ENCODE data around the gene THSD4. TPM values are rescaled to one million over a fixed set of nuclear protein-coding genes. Genes with fewer than 3 reads are reported as not detected.

THSD4 gene
- total and polyA plus RNA-seq, 9 of the 15 experiments (the other 6 are each of a cell fraction or from before 2014, with no cell fraction given), result 0.04 TPM; not detected in 5

DNA sequence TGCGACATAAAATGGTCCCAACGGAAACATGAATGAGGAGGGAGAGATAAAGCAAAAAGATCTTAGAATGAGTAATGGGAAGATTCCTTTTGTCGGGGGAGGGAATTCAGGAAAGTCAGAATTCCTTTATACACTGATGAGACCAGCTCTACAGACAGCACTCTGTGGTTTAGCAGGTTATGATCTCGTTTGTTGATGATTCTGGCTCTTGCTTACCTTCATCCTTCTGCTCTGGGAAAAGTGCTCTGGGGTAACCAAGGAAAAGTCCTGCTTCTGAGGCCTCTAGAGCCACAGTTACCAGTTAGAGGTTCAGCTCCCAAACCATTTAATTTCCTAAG, 544.4 kb downstream of the THSD4 start (continued):
- TF ChIP-seq PKNOX1 (IDR thresholded peaks at IDR 0.05) (no peak), MECOM (CRISPR knock-in tag; IDR thresholded peaks at IDR 0.05) (no peak), ZNF780A (CRISPR knock-in tag; IDR thresholded peaks at IDR 0.05) (no peak), ZNF274 (IDR thresholded peaks at IDR 0.05; ENCODE audit: borderline replicate concordance, low read depth, low read length) (no peak), HNRNPLL (IDR thresholded peaks at IDR 0.05; ENCODE audit: low read depth, low read length, poor library complexity, severe bottlenecking) (no peak)
- TF ChIP-seq, protein P1, sequence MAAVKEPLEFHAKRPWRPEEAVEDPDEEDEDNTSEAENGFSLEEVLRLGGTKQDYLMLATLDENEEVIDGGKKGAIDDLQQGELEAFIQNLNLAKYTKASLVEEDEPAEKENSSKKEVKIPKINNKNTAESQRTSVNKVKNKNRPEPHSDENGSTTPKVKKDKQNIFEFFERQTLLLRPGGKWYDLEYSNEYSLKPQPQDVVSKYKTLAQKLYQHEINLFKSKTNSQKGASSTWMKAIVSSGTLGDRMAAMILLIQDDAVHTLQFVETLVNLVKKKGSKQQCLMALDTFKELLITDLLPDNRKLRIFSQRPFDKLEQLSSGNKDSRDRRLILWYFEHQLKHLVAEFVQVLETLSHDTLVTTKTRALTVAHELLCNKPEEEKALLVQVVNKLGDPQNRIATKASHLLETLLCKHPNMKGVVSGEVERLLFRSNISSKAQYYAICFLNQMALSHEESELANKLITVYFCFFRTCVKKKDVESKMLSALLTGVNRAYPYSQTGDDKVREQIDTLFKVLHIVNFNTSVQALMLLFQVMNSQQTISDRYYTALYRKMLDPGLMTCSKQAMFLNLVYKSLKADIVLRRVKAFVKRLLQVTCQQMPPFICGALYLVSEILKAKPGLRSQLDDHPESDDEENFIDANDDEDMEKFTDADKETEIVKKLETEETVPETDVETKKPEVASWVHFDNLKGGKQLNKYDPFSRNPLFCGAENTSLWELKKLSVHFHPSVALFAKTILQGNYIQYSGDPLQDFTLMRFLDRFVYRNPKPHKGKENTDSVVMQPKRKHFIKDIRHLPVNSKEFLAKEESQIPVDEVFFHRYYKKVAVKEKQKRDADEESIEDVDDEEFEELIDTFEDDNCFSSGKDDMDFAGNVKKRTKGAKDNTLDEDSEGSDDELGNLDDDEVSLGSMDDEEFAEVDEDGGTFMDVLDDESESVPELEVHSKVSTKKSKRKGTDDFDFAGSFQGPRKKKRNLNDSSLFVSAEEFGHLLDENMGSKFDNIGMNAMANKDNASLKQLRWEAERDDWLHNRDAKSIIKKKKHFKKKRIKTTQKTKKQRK (IDR thresholded peaks at IDR 0.05; ENCODE audit: borderline replicate concordance, low read depth, low read length), result no peak
- TF ChIP-seq, protein P2, sequence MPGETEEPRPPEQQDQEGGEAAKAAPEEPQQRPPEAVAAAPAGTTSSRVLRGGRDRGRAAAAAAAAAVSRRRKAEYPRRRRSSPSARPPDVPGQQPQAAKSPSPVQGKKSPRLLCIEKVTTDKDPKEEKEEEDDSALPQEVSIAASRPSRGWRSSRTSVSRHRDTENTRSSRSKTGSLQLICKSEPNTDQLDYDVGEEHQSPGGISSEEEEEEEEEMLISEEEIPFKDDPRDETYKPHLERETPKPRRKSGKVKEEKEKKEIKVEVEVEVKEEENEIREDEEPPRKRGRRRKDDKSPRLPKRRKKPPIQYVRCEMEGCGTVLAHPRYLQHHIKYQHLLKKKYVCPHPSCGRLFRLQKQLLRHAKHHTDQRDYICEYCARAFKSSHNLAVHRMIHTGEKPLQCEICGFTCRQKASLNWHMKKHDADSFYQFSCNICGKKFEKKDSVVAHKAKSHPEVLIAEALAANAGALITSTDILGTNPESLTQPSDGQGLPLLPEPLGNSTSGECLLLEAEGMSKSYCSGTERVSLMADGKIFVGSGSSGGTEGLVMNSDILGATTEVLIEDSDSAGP (CRISPR knock-in tag; IDR thresholded peaks at IDR 0.05), result no peak
